Measurements from ENCODE around the gene COIL. TPM values are rescaled to one million over a fixed set of nuclear protein-coding genes. Genes with fewer than 3 reads are reported as not detected.

Gene COIL
- total and polyA plus RNA-seq, 2 of the 13 experiments (the other 11 are each of a cell fraction or from before 2014, with no cell fraction given) = 8.1 to 29.4 TPM

DNA sequence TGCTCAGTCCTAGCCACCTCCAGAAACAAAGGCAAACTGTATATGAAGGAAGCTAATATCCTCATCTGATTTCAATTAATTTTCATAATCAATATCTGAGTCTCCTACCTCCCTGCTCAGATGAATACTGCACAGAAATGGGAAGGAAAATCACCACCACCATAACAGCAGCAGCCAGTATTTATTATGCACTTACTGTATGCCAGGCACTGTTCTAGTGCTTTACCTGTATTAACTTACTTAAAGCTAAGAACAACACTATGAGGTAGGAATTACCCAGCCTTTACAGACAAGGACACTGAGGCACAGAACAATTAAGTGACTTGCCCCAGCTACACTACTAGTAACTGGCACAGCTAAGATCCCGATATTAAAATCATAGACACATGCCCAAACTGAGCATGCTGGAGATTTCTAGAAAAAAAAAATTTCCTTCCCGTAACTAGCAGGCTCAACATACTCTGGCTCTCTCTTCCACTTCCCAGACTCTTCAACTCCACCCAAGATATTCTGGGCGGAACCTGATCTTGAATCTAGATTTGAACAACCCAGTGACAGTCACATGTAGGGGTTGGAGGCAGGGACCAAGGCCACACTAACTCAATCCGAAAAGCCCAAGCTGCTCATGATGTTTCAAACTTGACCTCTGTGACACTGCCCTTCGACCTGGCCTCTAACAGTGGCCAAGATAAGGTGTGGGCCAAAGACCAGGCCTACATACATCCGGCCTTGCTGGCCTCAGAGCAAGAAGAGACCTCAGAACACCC is 50.9 kb downstream of the COIL start (continued):
- TF ChIP-seq, protein P1, sequence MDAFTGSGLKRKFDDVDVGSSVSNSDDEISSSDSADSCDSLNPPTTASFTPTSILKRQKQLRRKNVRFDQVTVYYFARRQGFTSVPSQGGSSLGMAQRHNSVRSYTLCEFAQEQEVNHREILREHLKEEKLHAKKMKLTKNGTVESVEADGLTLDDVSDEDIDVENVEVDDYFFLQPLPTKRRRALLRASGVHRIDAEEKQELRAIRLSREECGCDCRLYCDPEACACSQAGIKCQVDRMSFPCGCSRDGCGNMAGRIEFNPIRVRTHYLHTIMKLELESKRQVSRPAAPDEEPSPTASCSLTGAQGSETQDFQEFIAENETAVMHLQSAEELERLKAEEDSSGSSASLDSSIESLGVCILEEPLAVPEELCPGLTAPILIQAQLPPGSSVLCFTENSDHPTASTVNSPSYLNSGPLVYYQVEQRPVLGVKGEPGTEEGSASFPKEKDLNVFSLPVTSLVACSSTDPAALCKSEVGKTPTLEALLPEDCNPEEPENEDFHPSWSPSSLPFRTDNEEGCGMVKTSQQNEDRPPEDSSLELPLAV (CRISPR knock-in tag; conservative IDR thresholded peaks at IDR 0.05; ENCODE audit: low read depth) = no peak
- TF ChIP-seq SUZ12 (IDR thresholded peaks at IDR 0.05; ENCODE audit: low read depth, low read length) (no peak), ZBTB8A (CRISPR knock-in tag; IDR thresholded peaks at IDR 0.05; ENCODE audit: borderline replicate concordance, low read depth) (no peak), ZNF232 (CRISPR knock-in tag; IDR thresholded peaks at IDR 0.05; ENCODE audit: borderline replicate concordance) (no peak), STAG1 (CRISPR knock-in tag; IDR thresholded peaks at IDR 0.05) (no peak), MIER2 (CRISPR knock-in tag; IDR thresholded peaks at IDR 0.05) (no peak), NKX3-1 (CRISPR knock-in tag; IDR thresholded peaks at IDR 0.05) (no peak), ZFP82 (CRISPR knock-in tag; IDR thresholded peaks at IDR 0.05; ENCODE audit: borderline replicate concordance) (no peak), TERF1 (CRISPR knock-in tag; IDR thresholded peaks at IDR 0.05) (no peak), GATA4 (IDR thresholded peaks at IDR 0.05; ENCODE audit: borderline replicate concordance, low read depth) (no peak), MTF1 (CRISPR knock-in tag; IDR thresholded peaks at IDR 0.05) (no peak), STAT5B (CRISPR knock-in tag; IDR thresholded peaks at IDR 0.05) (no peak), FOXA3 (CRISPR knock-in tag; IDR thresholded peaks at IDR 0.05) (peak; percentile 55), ZNF788 (CRISPR knock-in tag; IDR thresholded peaks at IDR 0.05; ENCODE audit: borderline replicate concordance) (peak; percentile 74; the same call in 1 of the 2 replicates), ZNF609 (CRISPR knock-in tag; IDR thresholded peaks at IDR 0.05; ENCODE audit: borderline replicate concordance) (peak; percentile 49; the same call in 1 of the 2 replicates), ZNF644 (CRISPR knock-in tag; IDR thresholded peaks at IDR 0.05; ENCODE audit: low read depth) (peak; percentile 24; the same call in 1 of the 2 replicates), ZNF547 (CRISPR knock-in tag; IDR thresholded peaks at IDR 0.05) (peak; percentile 52; the same call in 1 of the 2 replicates), THAP11 (CRISPR knock-in tag; IDR thresholded peaks at IDR 0.05) (no peak), SMYD3 (CRISPR knock-in tag; IDR thresholded peaks at IDR 0.05) (no peak)
- TF ChIP-seq, protein P2, sequence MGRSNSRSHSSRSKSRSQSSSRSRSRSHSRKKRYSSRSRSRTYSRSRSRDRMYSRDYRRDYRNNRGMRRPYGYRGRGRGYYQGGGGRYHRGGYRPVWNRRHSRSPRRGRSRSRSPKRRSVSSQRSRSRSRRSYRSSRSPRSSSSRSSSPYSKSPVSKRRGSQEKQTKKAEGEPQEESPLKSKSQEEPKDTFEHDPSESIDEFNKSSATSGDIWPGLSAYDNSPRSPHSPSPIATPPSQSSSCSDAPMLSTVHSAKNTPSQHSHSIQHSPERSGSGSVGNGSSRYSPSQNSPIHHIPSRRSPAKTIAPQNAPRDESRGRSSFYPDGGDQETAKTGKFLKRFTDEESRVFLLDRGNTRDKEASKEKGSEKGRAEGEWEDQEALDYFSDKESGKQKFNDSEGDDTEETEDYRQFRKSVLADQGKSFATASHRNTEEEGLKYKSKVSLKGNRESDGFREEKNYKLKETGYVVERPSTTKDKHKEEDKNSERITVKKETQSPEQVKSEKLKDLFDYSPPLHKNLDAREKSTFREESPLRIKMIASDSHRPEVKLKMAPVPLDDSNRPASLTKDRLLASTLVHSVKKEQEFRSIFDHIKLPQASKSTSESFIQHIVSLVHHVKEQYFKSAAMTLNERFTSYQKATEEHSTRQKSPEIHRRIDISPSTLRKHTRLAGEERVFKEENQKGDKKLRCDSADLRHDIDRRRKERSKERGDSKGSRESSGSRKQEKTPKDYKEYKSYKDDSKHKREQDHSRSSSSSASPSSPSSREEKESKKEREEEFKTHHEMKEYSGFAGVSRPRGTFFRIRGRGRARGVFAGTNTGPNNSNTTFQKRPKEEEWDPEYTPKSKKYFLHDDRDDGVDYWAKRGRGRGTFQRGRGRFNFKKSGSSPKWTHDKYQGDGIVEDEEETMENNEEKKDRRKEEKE (IDR thresholded peaks at IDR 0.05) = no peak
